HG02610 (cell line): Measurements from ENCODE around the gene NAMPT.
"Not testable (repeated sequence)": the region's sequence is repeated elsewhere in the genome, so short reads cannot be mapped to it uniquely, and the experiment has no call there.

ENCODE experiments used
- ATAC-seq: cut with Tn5 transposase; IDR thresholded peaks from one replicate; pipeline ENCODE4 v1.9.1; 2021; ENCODE audit warnings: mild to moderate bottlenecking, moderate library complexity; ENCODE audit not compliant: unreplicated experiment

NAMPT gene

GRCh38 chr7:106305732-106306131, 20.9 kb upstream of the NAMPT start:
- no peak for ATAC-seq

DNA sequence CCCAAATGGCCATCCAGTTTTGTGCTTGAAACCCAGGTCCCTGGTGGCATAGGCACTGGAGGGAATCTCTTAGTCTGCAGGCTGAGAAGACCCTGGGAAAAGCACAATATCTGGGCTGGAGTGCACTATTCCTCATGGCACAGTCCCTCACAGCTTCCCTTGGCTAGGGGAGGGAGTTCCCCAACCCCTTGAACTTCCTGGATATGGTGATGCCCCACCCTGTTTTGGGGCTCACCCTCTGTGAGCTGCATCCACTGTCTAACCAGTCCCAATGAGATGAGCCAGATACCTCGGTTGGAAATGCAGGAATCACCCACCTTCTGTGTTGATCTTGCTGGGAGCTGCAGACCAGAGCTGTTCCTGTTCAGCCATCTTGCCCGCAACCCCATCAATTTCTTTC, 19.8 kb upstream of the NAMPT start:
- no peak for ATAC-seq

GRCh38 chr7:106298631-106299030, 13.8 kb upstream of the NAMPT start:
- ATAC-seq, result not testable (repeated sequence)

DNA sequence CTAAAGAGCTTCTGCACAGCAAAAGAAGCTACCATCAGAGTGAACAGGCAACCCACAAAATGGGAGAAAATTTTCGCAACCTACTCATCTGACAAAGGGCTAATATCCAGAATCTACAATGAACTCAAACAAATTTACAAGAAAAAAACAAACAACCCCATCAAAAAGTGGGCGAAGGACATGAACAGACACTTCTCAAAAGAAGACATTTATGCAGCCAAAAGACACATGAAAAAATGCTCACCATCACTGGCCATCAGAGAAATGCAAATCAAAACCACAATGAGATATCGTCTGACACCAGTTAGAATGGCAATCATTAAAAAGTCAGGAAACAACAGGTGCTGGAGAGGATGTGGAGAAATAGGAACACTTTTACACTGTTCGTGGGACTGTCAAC, 13.4 kb upstream of the NAMPT start:
- not testable (repeated sequence) for ATAC-seq

GRCh38 chr7:106294334-106294733, 9.6 kb upstream of the NAMPT start:
- ATAC-seq, result no peak

DNA sequence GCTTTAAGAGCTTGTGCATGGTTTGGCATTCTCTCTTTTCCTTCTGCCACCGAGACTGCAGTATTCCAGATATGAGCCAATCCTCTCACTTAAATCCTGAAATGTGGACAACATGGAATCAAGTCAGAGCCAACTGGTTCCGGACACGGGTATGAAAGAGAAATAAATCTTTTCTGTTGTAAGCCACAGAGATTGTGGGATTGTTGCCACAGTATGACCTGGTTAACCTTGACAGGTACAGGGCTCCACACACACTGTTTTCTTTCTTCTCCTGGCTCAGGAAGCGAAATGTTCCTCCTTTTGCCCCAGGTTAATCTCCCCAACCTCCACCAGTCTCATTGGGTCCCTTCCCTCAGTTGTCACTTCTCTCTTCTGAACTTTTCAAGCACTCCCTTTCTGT, 6.5 kb upstream of the NAMPT start:
- no peak for ATAC-seq

GRCh38 chr7:106290319-106290718, 5.5 kb upstream of the NAMPT start:
- no peak for ATAC-seq

DNA sequence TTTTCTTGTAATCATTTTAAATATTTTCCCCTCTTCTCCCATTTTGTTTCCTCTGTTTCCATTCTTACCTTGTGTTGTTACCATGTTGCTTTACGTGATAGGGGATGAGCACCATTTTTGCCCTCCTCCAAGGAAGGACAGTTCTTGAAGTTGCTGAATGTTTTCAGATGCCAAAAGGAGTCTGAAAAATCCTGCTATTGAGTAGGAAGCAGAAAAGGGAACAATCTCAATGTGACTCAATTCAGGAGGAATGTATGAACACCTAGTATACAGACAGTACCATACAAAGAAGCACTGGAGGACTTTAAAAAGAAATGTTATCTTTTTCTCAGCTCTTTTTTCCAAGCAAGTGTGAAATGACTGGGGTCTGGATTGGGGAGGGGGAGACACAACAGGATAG, 5.1 kb upstream of the NAMPT start:
- ATAC-seq, result no peak

- no peak for ATAC-seq
Observed at GRCh38 chr7:106288263-106288662, 3.5 kb upstream of the NAMPT start.

DNA sequence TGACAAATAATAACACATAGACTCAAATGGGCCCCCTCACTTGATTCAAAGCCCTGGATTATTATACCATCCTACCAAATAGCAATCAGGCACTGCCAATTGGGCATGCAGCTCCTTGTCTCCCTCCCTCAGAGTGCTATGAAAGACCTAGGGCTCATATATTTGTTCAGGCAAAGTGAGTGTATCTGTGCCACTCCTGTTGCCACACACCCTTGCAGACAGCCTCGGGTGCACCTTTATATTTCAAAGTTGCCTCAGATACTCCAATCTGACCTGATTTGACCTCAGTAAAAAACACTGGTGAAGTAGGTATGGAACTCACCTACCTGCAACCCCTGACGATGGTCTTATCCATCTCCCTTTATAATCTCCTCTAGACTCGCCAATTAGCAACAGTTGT, 3.0 kb upstream of the NAMPT start:
- no peak for ATAC-seq

DNA sequence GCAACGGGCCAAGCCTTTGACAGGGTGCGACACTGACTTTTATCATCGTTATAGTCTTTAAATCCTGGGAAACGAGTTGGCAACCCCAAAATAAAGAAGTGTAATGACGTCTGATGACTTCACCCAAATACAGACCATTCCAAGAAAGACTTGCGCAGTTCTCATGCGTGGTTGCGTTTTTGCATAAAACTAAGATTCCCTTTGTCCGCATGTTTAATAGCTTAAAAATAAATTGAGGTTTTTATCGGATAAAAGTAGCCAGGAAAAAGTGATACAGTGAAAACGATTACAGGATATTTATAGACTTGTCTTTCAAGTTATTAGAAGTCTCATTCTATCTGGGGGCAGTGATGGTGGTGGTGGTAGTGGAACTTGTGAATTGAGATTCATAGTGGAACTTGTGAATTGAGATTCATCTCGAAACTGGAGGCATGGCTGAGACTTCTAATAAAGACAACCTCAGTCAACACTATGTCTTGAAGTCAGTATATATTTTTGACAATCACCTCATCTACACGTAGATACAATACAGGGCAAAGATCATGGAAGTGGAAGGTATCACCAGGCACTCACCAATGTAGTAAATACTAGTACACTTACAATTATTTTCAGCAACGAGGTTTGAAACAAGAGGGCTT, 1.2 kb upstream of the NAMPT start:
- ATAC-seq, result peak; percentile 35

- ATAC-seq, result peak; percentile 75
Observed at GRCh38 chr7:106285051-106285854, 470 bp upstream of the NAMPT start.

- ATAC-seq, result peak; percentile 14
Observed at GRCh38 chr7:106283831-106284713, 711 bp downstream of the NAMPT start.

DNA sequence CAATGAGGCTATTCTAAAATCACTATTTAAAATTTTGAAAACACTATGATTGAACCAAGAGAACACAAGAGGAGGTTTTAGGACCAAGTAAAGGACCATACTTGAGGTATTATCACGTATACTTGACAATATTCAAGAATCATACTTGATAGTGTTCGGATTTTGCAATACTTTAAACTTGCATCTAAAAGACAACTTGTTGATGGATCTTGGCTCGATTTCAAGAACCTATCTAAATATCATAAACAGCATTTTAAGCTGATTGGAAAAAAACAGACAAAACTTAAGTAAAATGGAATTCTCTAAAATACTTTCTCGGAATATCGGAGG, 1.3 kb downstream of the NAMPT start:
- ATAC-seq, result no peak

DNA sequence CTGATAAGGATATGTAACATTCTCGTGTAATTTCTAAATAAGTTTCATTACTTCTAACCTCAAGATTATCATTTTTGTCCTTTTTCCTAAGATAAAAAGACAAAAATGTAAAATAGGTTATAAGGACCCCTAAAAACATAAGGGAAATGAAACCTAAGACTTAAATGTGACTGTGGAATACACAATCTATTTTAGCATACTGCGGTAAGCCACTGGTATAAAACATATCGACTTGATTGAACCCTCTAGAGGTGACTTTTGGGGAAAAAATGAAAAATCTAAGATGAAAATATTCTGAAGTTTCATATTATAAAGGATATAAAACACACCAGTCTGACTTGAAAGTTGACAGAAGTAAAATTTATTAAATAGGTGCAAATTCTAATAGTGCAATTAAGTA, 1.9 kb downstream of the NAMPT start:
- ATAC-seq, result no peak

GRCh38 chr7:106282390-106282789, 2.4 kb downstream of the NAMPT start:
- ATAC-seq, result no peak

GRCh38 chr7:106281585-106282318, 3.0 kb downstream of the NAMPT start:
- ATAC-seq, result no peak

DNA sequence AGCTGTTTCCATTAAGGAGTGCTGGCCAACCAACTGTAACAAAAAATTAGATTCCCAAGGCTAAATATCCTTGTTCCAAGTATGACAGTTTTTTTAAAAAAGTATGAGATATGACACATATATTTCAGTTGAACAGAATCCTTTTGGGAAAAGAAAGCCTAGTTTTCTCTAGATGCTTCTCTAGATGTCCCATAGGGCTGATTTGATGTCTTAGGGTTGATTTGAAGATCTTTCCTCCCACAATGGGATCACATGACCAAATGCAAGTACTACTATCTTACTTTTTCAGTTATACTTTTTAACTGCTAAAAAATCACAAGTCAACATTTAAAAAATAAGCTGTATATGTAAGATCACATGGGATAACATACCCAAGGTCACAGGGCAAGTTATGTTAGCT, 3.7 kb downstream of the NAMPT start:
- no peak for ATAC-seq

GRCh38 chr7:106279425-106280197, 5.2 kb downstream of the NAMPT start:
- no peak for ATAC-seq

DNA sequence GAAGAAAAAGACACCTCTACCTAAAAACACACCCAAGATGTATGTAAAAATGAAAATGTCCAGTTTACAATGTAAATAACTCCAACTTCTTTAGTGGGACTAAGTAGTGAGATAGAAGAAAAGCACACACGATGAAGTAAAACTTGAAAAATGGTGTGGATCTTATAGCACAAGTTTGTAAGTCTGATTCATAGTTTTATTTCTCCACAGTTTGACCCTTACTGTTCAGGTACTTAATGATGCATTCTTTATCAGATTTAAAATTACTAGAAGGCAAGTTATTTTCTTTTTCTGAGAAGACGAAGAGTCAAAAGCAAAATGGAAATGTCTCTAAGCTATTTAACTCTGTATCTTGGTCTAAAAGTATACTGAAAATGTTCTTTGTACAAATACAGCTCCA, 6.1 kb downstream of the NAMPT start:
- no peak for ATAC-seq
